ENCODE data around the gene CDH4. TPM values are rescaled to one million over a fixed set of nuclear protein-coding genes. Genes with fewer than 3 reads are reported as not detected.

Gene CDH4
- total and polyA plus RNA-seq, 2 of the 13 experiments (the other 11 are each of a cell fraction or from before 2014, with no cell fraction given): not detected

DNA sequence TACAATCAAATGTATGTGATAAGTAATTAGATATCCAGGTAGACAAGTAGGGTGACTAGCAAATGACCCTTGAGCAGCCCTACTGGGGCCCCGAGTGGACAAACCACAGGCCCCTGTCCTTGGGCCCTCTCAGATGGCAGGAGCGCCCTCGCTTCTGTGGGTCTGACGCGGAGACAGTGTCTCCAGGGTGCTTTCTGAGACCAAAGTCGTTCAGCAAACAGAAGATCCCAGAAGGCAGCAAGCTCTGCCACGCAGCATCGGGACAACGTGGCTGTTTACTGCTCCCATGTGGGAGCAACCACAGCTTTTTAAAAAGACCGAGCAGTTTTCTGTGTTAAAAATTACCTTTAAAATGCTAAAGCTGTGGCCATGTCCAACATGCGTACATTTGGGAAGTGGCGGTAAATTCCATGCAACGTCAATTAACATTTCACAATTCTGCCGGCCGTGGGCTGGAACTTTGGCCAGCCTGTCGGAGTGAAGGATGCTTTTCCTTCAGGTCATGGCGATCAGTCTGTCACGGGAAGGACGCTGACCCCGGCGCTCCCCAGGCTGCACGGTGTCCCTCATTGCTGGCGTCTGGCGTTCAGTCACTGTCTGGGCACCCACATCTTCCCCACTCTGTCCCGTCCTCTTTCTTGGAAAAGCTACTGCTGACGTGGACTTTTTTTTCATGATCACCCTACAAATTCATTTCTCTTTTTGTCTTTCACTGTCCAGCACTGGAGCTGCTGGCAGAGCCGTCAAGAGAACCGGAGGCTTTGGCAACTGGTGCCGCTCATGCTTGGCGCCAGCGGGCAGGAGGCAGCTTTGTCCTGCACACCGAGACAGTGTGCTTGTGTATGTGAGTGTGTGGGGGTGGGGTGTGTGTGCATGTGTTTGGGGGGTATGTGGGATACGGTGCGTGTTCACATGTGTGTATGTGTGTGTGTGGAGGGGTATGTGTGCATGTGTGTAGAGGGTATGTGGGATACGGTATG is 293.1 kb downstream of the CDH4 start:
- no TSS peak for BruUV-seq (replicated peaks)
- Histone ChIP-seq H3K9me3 (ENCODE audit: low read length) (no peaks in the 10 kb centered on the region), H3K27me3 (ENCODE audit: control insufficient read depth in 1 of 2, insufficient read depth in 2 of 2, low read length in 2 of 2) (peaks cover 12 to 70% of the 10 kb centered on the region in 2 experiments; a peak in 4 of 5 replicates), H3K36me3 (replicated peaks in 1 of 2; ENCODE audit: control insufficient read depth in 1 of 2, insufficient read depth in 2 of 2, low read length in 2 of 2) (no peaks in the 10 kb centered on the region), H3K79me2 (ENCODE audit: insufficient read depth, low read length) (no peaks in the 10 kb centered on the region), H3K9ac (ENCODE audit: insufficient read depth, low read depth, low read length) (no peak overlapping the region), H3K4me1 (ENCODE audit: insufficient read depth, low read length) (no peaks in the 10 kb centered on the region), H2AFZ (ENCODE audit: low read length) (no peak overlapping the region), H3K4me3 (replicated peaks in 1 of 3; ENCODE audit: insufficient read depth in 1 of 3, low read depth in 2 of 3, low read length in 3 of 3) (no peak overlapping the region), H3K27ac (ENCODE audit: extremely low read length, insufficient read depth, low read length) (no peak overlapping the region), H3K4me2 (ENCODE audit: low read depth, low read length) (no peak overlapping the region), H4K20me1 (ENCODE audit: insufficient read depth, low read length) (no peaks in the 10 kb centered on the region)
- 31% methylated on average over 35 of the region's 35 CpGs for WGBS (ENCODE audit: low lambda C conversion rate)
- in situ Hi-C loops (cut with HindIII; ENCODE audit: extremely low pct_ligation_motif_present, low pct_unique_long_range_greater_than_20kb) (no loop called here), intact Hi-C loops (cut with micrococcal nuclease; ENCODE audit: unreplicated experiment) (no loop called here)
- TF ChIP-seq, protein P1, sequence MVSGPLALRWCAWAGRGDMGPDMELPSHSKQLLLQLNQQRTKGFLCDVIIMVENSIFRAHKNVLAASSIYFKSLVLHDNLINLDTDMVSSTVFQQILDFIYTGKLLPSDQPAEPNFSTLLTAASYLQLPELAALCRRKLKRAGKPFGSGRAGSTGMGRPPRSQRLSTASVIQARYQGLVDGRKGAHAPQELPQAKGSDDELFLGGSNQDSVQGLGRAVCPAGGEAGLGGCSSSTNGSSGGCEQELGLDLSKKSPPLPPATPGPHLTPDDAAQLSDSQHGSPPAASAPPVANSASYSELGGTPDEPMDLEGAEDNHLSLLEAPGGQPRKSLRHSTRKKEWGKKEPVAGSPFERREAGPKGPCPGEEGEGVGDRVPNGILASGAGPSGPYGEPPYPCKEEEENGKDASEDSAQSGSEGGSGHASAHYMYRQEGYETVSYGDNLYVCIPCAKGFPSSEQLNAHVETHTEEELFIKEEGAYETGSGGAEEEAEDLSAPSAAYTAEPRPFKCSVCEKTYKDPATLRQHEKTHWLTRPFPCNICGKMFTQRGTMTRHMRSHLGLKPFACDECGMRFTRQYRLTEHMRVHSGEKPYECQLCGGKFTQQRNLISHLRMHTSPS (CRISPR knock-in tag; IDR thresholded peaks at IDR 0.05; ENCODE audit: low read depth): no peak
- TF ChIP-seq NR3C1 (CRISPR knock-in tag; IDR thresholded peaks at IDR 0.05): no peak
- TF ChIP-seq KAT7 (CRISPR knock-in tag; IDR thresholded peaks at IDR 0.05; ENCODE audit: borderline replicate concordance): no peak
- TF ChIP-seq ZNF598 (CRISPR knock-in tag; IDR thresholded peaks at IDR 0.05; ENCODE audit: borderline replicate concordance): no peak
- TF ChIP-seq ZSCAN29 (CRISPR knock-in tag; conservative IDR thresholded peaks at IDR 0.05): no peak
- TF ChIP-seq ZNF792 (CRISPR knock-in tag; IDR thresholded peaks at IDR 0.05): no peak
- TF ChIP-seq, protein P2, sequence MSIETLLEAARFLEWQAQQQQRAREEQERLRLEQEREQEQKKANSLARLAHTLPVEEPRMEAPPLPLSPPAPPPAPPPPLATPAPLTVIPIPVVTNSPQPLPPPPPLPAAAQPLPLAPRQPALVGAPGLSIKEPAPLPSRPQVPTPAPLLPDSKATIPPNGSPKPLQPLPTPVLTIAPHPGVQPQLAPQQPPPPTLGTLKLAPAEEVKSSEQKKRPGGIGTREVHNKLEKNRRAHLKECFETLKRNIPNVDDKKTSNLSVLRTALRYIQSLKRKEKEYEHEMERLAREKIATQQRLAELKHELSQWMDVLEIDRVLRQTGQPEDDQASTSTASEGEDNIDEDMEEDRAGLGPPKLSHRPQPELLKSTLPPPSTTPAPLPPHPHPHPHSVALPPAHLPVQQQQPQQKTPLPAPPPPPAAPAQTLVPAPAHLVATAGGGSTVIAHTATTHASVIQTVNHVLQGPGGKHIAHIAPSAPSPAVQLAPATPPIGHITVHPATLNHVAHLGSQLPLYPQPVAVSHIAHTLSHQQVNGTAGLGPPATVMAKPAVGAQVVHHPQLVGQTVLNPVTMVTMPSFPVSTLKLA (IDR thresholded peaks at IDR 0.05): peak; percentile 56
- TF ChIP-seq ZNF790 (CRISPR knock-in tag; IDR thresholded peaks at IDR 0.05; ENCODE audit: borderline replicate concordance): no peak
- TF ChIP-seq MAFK (conservative IDR thresholded peaks at IDR 0.05 in 1 of 2, IDR thresholded peaks at IDR 0.05 in 1 of 2; ENCODE audit: low read length in 2 of 2): peak in 1 of 2 experiments; percentile 46; a peak in 1 of 4 replicates
- no peak for TF ChIP-seq ZNF619 (CRISPR knock-in tag; IDR thresholded peaks at IDR 0.05)
- POLR2A ChIA-PET: no interaction called here
- FAIRE-seq (peak; percentile 30), ATAC-seq (no peak), DNase-seq (ENCODE audit: low spot score) (no peak)
- CTCF ChIA-PET (ENCODE audit: low intra/inter-chr PET ratio, low total read pairs): no interaction called here

All from HepG2 (cell line).